ENCODE results near the gene TMEM263. TPM values are rescaled to one million over a fixed set of nuclear protein-coding genes. Genes with fewer than 3 reads are reported as not detected.

TMEM263 gene
- total and polyA plus RNA-seq, 2 experiments from 2014 or later: 7.1 to 10.4 TPM

- TF ChIP-seq CTCF (conservative IDR thresholded peaks at IDR 0.05; ENCODE audit: low read depth in 2 of 2): no peak
- TF ChIP-seq ZNF331 (CRISPR knock-in tag; IDR thresholded peaks at IDR 0.05; ENCODE audit: low read depth): no peak
- TF ChIP-seq JUNB (IDR thresholded peaks at IDR 0.05; ENCODE audit: unreplicated experiment): no peak
- no peak for TF ChIP-seq EZH2 (IDR thresholded peaks at IDR 0.05; ENCODE audit: low read depth, unreplicated experiment)
- TF ChIP-seq NANOG (IDR thresholded peaks at IDR 0.05; ENCODE audit: borderline replicate concordance): no peak
Measured at GRCh38 chr12:106908561-106908960, 47.1 kb upstream of the TMEM263 start (continued).

GRCh38 chr12:106910202-106910601, 45.5 kb upstream of the TMEM263 start:
- ATAC-seq: no peak
- no peaks in the 10 kb centered on the region for H3K27me3 ChIP-seq (ENCODE audit: insufficient read depth)
- DNase-seq (ENCODE audit: low spot score): no peak
- H3K27ac ChIP-seq (ENCODE audit: low read depth): no peak overlapping the region
- no peaks in the 10 kb centered on the region for H3F3A ChIP-seq (replicated peaks; ENCODE audit: low read depth)
- H3K4me3 ChIP-seq: no peak overlapping the region
- no peaks in the 10 kb centered on the region for H3K36me3 ChIP-seq (ENCODE audit: insufficient read depth)
- no peak overlapping the region for H3K4me2 ChIP-seq
- Mint-ChIP-seq H3K4me1 (peaks cover 2% of the 10 kb centered on the region; the same call in 1 of the 3 replicates), H3K4me3 (no peak overlapping the region), H3K27me3 (ENCODE audit: insufficient read depth, low read depth, poor library complexity) (peaks cover 14% of the 10 kb centered on the region), H3K9me3 (no peaks in the 10 kb centered on the region), H3K27ac (no peak overlapping the region), H3K36me3 (ENCODE audit: low read depth) (no peaks in the 10 kb centered on the region)
- no peaks in the 10 kb centered on the region for H3K4me1 ChIP-seq (ENCODE audit: insufficient read depth)
- no peak overlapping the region for H2AFZ ChIP-seq
- no peaks in the 10 kb centered on the region for H3K79me2 ChIP-seq (replicated peaks; ENCODE audit: insufficient read depth)
- no peaks in the 10 kb centered on the region for H4K20me1 ChIP-seq (replicated peaks; ENCODE audit: insufficient read depth)
- no peaks in the 10 kb centered on the region for H3K9me2 ChIP-seq (ENCODE audit: insufficient read depth)
- TF ChIP-seq EZH2 (IDR thresholded peaks at IDR 0.05; ENCODE audit: low read depth, unreplicated experiment) (no peak), JUNB (IDR thresholded peaks at IDR 0.05; ENCODE audit: unreplicated experiment) (no peak), EZH2phosphoT487 (IDR thresholded peaks at IDR 0.05; ENCODE audit: unreplicated experiment) (no peak), CTCF (conservative IDR thresholded peaks at IDR 0.05; ENCODE audit: low read depth in 2 of 2) (no peak)

- Histone ChIP-seq H4K20me1 (replicated peaks; ENCODE audit: insufficient read depth) (no peaks in the 10 kb centered on the region), H3K4me3 (no peak overlapping the region), H3K9me2 (ENCODE audit: insufficient read depth) (no peaks in the 10 kb centered on the region), H3K4me2 (no peak overlapping the region), H3K27ac (ENCODE audit: low read depth) (no peak overlapping the region), H2AFZ (no peak overlapping the region), H3K79me2 (replicated peaks; ENCODE audit: insufficient read depth) (no peaks in the 10 kb centered on the region), H3K27me3 (ENCODE audit: insufficient read depth) (no peaks in the 10 kb centered on the region), H3F3A (replicated peaks; ENCODE audit: low read depth) (no peaks in the 10 kb centered on the region), H3K4me1 (ENCODE audit: insufficient read depth) (no peaks in the 10 kb centered on the region), H3K36me3 (ENCODE audit: insufficient read depth) (no peaks in the 10 kb centered on the region)
- no peaks in the 10 kb centered on the region for H3K36me3 Mint-ChIP-seq (ENCODE audit: low read depth)
- no peaks in the 10 kb centered on the region for H3K9me3 Mint-ChIP-seq
- ATAC-seq: no peak
- peaks cover 2% of the 10 kb centered on the region; the same call in 1 of the 3 replicates for H3K4me1 Mint-ChIP-seq
- peaks cover 12% of the 10 kb centered on the region for H3K27me3 Mint-ChIP-seq (ENCODE audit: insufficient read depth, low read depth, poor library complexity)
- no peak for DNase-seq (ENCODE audit: low spot score)
- no peak overlapping the region for H3K27ac Mint-ChIP-seq
- no peak overlapping the region for H3K4me3 Mint-ChIP-seq
- no peak for TF ChIP-seq NANOG (IDR thresholded peaks at IDR 0.05; ENCODE audit: borderline replicate concordance)
- TF ChIP-seq ZNF331 (CRISPR knock-in tag; IDR thresholded peaks at IDR 0.05; ENCODE audit: low read depth): no peak
- TF ChIP-seq CTCF (conservative IDR thresholded peaks at IDR 0.05; ENCODE audit: low read depth in 2 of 2): no peak
Measured at GRCh38 chr12:106911581-106911980, 44.1 kb upstream of the TMEM263 start.

Measured in GM23338 (cell line).